HL-60 (cell line): ENCODE measurements around the gene HIP1.

Experiments used
- CTCF ChIP-seq: IDR thresholded peaks from one replicate; pipeline ENCODE4 v1.5.1; 2011; ENCODE audit warnings: low read length, control low read depth, inconsistent platforms; ENCODE audit not compliant: insufficient read depth
- GABPA ChIP-seq: IDR thresholded peaks from 2 replicates; pipeline ENCODE4 v1.6.1; 2012; ENCODE audit warnings: low read depth
- POLR2AphosphoS5 ChIP-seq: IDR thresholded peaks from 2 replicates; pipeline ENCODE4 v1.6.1; 2012; ENCODE audit warnings: low read depth
- REST ChIP-seq: IDR thresholded peaks from 2 replicates; pipeline ENCODE4 v1.6.1; 2012; ENCODE audit warnings: low read depth; ENCODE audit not compliant: insufficient replicate concordance
- SPI1 ChIP-seq: IDR thresholded peaks from 2 replicates; pipeline ENCODE4 v1.6.1; 2012; ENCODE audit warnings: low read depth, mild to moderate bottlenecking, borderline replicate concordance

- TF ChIP-seq CTCF (no peak), POLR2AphosphoS5 (no peak), REST (no peak), GABPA (no peak), SPI1 (no peak)
These were observed 5.7 kb downstream of the HIP1 start for GRCh38 chr7:75732764-75733630.
